DND-41 (cell line): ENCODE measurements around the gene TNFRSF8.

Experiments used
- CTCF ChIP-seq: IDR thresholded peaks from 2 replicates; pipeline ENCODE4 v1.5.1; 2012; ENCODE audit warnings: borderline replicate concordance, low read length, moderate library complexity, mild to moderate bottlenecking; ENCODE audit not compliant: poor library complexity, severe bottlenecking; ENCODE audit errors: extremely low read depth
- EZH2 ChIP-seq: IDR thresholded peaks from 3 replicates; pipeline ENCODE4 v1.6.1; 2012; ENCODE audit warnings: borderline replicate concordance, low read depth, mild to moderate bottlenecking, moderate library complexity, low read length, inconsistent platforms; ENCODE audit not compliant: severe bottlenecking

- TF ChIP-seq CTCF (no peak), EZH2 (no peak)
Observed at GRCh38 chr1:12136916-12137610, 74.0 kb downstream of the TNFRSF8 start.
